HG03039 (cell line): ENCODE data around the gene TP73.

Source experiments
- ATAC-seq: cut with Tn5 transposase; IDR thresholded peaks from one replicate; pipeline ENCODE4 v1.9.1; 2021; ENCODE audit warnings: mild to moderate bottlenecking, moderate library complexity; ENCODE audit not compliant: unreplicated experiment

TP73 gene

DNA sequence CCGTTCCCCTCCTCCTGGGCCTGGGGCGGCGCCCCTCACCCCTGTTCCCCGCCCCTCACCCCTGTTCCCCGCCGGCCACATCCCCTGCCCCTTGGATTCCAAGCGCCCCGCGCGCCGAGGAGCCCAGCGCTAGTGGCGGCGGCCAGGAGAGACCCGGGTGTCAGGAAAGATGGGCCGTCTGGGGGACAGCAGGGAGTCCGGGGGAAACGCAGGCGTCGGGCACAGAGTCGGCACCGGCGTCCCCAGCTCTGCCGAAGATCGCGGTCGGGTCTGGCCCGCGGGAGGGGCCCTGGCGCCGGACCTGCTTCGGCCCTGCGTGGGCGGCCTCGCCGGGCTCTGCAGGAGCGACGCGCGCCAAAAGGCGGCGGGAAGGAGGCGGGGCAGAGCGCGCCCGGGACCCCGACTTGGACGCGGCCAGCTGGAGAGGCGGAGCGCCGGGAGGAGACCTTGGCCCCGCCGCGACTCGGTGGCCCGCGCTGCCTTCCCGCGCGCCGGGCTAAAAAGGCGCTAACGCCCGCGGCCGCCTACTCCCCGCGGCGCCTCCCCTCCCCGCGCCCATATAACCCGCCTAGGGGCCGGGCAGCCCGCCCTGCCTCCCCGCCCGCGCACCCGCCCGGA lies at the start of gene TP73:
Gene TP73 (plus strand): TSS at position 587 of the 618 bp plus-strand sequence. CDS start 29,850 bp downstream, outside the sequence.
- ATAC-seq, result no peak

DNA sequence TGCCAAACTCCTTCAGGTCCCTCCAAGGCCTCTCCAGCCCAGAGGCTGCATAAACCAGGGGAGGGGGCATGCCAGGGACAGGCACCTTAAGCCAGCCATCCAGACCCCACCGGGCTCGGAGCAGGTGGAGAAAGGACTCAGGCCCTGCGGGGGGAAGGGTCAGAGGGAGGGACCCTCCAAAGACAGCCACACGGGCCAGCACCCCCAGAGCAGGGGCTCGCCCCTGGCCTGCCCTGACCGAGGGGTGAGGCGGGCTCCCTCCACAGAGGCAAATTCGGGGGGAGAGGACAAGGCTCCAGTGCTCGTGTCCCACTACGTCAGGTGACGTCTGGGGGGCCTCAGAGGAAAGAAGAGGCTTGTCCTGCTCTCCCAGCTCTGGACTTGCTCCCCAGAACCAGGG lies 49.2 kb upstream of the TP73 start:
- no peak for ATAC-seq

DNA sequence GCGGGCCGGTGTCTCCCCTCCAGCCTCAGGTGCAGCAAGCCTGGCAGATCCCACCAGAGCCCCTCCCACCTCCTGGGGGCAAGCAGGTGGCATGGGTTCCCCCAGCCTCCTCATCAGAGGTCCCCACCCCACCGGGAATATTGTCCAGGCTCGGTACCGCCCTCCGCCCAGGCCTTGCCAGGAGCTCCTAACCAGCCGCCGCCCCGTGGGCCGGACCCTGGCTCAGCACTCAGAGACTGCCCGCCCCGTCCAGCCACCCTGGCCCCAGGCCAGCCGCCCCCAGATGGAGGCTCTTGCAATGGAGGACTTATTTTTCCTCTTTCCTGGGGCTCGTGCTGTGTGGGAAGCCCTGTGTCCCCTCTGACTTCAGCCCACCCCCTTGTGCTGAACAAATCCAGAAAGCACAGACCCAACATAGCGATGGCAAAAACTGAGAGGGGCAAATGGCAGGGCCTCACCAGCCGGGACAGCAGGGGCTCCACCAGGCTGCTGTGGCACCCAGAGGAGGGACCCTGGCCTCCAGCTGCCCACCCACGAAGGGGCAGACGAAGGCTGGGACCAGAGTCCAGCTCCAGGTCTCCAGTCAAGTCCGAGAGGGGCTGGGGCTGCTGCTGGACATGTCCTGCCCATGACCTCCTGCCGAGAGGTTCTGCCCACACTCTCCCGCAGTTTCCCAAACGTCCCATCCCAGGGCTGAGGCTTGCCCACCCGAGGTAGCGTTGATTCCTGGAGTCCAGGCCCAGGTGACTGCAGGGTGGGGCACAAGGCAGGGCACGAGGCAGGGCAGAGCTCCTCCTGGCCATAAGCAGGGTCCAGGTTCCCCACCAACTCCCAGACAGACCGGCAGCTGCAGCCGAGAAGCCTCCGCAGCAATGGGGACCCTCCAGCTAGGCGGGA lies 48.5 kb upstream of the TP73 start:
- ATAC-seq, result no peak

DNA sequence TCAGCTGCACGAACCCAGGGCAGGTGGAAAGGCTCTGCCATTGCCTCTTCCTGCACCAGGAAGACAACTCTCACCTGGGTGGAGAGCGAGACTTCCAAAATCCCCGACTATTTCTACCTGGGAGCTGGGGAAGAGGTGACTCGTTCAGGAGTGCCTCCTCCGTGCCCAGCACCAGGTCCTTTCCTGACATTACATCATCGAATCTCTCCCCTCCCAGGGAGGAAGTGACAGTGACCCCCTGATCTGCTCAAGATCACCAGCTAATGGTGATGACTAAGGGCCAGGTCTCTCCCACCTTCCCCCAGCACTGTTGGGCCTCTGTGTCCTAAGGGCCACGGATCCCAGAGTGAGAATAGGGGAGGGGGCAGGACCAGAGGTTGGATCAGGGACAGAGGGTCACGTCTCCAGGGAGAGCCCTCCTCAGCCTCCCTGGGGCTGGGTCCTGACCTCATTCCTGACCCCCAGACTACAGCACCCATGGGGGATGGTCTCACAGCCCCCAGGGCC lies 47.8 kb upstream of the TP73 start:
- ATAC-seq, result no peak

DNA sequence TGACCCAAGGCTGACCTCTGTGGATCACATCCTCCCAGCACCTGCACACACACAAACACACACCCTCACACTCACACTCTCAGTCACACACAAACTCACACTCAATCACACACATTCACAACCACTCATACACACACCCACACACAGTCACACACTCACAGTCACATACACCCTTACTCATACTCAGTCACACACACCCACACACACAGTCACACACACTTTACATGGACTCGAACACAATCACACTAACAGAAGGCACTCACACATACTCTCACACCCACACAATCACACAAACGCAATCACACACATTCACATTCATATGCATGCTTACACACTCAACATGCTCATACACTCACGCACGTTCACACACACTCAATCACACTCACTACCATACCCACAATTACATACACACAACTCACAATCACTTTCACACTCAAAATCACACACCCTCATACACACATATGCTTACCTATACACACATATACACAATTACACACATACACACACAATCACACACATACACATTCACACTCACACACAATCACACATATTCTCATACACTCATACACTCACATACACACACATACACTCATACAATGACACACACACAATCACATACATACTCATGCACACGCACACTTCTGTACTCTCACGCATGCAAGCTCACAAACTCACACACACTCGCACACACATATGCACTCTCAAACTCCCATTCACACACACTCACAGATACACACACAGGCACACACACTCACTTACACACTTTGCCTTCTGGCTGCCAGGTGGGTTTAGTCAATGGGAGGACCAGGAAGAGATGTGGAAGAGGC lies 47.1 kb upstream of the TP73 start:
- ATAC-seq, result no peak

DNA sequence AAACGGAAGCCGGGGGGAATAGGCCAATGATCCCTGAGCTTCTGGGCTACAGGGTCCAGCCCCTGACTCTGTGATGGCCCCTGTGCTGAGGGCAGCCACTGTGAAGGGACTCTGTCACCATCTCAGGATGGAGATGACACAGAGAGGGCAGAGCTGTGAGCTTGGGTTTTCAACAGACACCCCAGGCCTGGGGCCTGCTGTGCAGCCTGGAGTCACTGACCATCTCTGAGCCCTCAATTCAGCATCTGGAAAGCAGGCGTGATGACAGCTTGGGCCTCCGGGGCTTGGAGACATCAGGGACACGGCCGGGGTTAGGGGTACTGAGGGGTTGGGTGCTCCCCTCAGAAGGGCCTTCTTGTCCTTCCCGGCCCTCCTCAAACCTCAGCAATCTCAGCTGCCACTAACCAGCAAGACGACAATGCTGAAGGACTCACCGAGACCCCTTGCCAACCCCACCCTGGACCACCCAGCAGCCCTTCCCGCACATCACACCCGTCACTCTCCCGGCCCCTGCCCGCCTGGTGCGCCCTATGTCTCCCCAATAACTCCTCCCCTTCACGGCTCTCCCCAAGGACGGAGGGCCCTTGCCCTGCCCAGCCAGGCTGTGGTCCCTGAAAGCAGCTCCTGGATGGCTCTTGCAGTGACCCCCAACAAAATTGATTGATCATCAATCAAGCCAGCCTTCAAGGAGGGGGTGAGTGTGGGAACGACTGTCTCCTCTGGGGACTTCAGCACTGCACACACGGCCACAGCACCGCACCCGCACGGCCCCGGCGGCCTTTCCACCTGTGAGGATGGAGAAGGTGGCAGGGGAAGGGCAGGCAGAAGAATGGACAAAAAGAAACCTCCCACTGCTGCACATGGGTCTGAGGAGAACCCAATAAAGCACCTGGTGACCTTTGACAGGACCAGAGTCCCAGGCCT lies 45.3 kb upstream of the TP73 start:
- no peak for ATAC-seq

DNA sequence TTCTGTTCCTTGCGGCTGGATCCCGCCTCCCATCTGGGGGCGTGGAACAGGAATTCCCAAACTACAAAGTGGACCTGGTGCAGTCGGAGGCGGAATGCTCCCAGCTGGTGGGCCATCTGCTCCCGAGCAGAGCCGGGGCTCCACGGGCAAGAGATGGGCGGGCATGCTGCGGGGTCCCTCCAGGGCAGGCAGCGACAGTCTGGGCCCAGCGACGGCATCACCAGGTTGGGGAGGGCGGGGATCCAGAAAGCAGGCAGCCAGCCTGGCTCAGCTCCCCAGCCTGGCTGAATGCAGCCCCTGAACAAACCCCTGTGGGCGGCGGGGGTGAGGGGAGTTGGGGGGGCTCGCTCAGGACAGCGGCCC lies 44.6 kb upstream of the TP73 start:
- no peak for ATAC-seq

DNA sequence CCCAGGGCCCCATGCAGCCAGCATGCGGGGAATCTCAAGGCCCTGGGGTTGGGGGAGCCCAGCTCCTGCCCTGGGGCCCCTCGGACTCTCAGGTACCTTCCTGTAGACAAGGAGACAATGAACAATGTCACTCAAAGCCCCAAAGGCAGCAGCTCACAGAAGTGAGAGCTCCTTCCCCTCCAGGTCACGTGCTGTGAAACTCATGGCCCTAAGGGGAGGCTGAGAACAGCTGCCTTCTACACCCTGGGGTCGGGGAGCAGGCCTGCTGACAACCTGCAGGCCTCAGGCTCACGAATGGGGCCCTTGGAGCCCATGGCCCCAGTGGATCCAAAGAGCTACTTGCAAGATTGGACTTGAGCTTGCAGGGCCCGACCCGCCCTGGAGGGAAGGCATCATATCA lies 44.2 kb upstream of the TP73 start:
- ATAC-seq, result no peak

DNA sequence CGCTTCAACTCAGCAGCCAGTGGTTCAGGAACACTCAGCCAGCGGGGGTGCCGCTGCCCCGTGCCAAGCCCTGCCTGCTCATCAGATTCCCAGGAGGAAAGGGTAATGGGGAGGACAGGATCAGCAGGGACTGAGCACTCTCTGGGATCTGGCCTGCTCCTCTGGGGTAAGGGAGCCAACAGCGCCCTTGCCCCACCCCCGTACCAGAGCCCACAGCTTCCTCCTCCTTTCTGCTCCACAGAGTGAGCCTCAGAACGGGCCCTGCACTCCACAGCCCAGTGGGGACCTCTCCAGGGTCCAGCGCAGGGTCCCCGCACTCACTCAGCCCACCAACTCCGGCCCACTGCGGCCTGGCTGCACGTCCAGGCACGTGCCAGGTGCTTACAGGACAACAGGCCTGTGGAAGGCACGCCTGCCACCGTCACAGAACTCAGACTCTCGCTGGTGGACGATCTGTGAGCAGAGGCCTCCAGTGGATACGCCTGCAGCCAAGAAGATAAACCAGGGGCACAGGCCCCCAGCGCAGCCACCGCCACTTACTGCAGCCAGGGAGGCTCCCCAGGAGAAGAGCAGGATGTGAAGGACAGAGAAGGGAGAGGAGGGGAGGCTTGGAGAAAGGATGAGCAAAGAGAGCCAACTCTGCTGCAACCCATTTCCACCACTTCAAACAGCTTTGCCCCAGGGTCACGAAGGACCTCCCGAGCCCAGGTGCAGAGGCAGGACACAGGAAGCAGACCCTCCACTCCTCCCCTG lies 43.1 kb upstream of the TP73 start:
- no peak for ATAC-seq

DNA sequence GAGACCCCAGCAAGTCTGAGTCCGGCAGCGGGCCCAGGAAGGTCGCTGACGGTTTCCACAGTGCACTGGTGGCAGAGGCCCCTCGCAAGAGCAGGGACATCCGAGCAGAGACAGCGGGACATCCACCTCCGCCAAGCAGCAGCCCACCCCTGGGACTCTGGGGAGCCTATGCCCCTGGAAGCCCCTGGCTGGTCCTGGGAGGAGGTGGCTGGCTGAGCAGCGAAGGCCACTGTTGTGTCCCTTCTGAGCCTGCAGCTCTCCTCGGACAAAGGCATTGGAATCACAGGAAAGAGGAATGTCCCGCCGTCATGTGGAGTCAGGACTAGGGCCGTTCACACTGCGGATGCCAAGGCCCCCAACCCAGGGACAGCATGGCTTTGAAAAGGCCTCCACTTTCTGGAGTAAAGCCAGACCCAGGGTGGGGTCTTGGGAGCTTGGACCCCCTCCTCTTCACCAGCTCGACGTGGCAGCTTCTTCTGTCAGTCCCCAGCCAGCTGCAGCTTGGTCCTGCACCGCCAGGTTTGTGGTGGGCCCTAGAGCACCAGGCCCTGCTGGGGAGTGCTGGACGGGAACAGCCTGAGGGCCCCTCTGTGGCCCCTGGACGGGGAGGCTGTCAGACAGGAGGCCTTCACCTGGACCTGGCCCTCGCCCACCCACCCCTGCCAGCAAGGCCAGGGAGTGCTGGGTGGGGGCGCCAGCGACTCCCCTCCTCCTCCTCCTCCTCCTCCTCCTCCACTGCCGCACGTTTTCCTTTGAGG lies 42.4 kb upstream of the TP73 start:
- ATAC-seq, result no peak

DNA sequence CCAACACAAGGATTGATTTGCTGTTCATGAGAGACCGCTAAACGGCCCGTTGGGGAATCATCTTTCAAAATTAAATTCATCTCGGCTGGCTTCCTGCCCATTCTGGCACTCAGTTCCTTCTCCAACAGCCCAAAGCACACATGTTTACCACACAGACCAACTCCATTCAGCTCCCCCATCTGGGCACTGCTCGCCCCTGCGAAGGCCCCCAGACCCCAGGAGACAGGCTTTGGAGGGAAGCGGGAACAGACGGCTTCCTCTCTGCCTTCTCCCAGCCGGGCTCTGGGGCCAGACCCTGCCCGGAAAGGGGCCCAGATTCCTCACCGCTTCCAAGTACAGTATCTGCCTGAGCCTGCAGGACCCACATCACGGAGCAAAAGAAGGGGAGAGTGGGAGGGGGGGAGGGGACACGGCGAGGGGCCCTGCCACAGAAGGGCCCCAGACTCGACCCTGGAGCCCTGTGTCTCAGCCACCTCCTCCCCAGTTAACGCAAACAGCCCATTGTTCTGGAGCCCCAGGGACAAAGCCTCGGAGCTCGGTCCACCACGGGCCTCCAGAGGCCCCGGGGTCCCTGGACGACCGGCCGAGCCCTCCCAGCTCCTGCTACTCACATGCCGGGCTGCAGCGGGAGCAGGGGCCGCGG lies 41.7 kb upstream of the TP73 start:
- ATAC-seq, result no peak

DNA sequence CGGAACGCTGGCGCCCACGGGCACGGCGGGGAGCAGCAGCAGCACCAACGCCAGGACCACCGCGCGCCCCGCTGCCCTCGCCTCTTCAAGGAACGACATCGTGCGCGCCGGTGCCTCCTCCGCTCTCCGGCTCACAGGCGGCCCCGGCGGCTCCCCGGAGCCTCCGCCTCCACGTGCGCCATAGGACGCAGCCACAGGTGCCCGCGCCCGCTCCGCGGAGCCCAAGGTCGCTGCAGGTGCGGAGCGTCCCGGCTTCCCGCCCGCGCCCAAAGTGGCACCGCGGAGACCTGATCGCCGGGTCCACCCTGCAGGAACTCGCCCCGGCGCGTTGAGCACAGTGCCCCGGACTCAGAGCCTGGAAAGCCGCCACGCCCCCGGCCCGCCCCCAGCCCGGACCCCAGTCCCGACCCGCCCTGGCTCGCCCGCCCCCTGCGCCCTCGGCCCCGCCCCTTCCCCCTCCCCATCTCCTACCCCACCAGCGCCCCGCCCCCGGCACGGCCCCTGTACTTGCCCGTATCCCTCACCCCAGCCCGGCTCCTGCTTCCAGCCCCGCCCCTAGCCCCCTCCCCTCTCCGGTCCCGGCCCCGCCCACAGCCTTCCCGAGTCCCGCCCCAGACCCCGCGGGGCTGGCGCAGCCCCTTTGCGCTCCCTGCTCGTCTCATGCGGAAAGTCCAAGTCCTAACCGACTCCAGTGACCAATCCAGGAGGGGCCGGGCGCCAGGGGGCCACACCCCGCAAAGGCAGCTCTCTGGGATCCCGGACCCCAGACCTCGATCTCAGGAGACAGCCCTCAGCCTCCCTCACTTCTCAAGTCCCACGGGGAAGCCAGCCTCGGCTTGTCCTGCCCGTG lies 40.9 kb upstream of the TP73 start, which contains the start of gene MEGF6:
Gene MEGF6 (minus strand): TSS at position 339 of the 850 bp plus-strand sequence. CDS start 240 bp downstream, at position 99.
- no peak for ATAC-seq

DNA sequence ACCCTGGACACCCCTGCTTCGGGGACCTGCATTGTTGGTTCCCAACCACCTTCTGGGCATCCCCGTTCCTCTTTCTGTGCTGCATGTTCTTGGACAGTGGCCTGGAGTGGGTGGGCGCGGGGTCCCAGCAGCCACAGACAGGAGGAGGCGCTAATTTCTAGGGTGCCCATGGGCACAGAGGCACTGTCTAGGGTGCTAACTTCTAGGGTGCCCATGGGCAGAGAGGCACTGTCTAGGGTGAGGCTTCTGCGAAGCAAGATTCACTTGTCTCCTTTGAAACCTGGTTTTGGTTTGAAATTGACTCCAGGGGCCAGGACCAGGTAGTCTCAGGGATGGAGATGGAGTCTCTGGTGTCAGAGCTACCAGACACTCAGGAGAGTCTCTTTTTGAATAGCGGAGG lies 40.2 kb upstream of the TP73 start:
- no peak for ATAC-seq

DNA sequence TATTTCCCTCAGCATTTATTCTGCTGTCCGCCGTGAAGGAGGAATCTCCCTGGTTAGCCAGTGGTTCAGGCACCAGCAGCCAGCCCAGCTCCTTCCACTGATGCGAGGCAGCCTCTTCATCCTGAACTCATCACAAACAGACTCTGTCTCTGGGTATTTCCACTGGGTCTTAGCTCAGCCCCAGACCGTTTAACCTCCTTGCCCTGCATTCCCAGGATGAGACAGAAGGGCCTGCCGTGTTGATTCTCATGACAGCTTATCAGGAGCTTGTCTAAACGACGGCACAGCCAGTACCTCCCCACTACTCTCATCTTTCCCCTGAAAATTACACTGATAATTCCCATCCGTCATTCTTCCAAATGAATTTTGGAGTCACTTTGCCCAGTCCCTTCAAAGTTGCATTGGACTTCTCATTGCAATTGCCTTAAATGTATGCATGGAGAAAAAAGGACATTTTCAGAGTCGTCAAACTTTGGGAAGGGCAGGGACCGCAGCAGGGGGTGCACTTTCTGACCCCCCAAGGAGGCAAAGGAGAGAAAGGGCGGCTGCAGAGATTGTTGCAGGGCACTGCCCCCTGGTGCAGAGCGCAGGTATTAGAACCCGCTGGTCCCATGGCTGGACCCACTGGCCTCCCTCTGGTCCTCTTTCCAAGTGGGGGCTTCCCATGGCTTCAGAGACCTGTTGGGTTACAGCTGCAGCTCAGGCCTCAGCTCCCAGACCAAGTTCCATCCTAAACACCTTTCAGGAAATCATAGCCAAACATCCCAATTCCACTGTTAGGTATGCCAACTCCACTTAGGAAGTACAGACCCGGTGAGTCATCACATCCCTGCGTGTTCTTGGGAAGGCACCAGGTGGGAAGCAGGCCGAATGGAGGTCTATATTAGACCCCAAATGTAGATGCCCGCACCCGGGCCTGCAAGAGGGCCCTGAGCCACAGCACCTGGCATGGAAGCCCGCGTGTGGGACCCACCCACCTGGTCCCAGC lies 37.3 kb upstream of the TP73 start:
- no peak for ATAC-seq

DNA sequence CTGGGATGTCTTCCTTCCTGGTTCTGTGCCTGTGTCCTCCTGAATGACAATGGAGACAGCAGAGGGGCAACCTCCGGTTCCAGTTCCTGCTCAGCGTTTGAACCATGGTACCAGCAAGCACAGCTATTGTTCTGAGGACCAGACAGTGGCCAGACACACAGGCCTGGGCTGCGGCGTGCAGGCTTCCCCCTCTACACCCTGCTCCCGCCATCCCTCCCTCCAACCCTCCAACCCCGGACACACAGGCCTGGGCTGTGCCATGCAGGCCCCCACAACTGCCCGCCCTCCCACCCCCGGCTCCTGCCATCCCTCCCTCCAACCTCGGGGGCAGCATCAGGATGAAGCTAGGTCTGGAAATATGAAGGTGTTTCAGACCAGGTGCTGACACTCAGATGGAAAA lies 35.5 kb upstream of the TP73 start:
- no peak for ATAC-seq

DNA sequence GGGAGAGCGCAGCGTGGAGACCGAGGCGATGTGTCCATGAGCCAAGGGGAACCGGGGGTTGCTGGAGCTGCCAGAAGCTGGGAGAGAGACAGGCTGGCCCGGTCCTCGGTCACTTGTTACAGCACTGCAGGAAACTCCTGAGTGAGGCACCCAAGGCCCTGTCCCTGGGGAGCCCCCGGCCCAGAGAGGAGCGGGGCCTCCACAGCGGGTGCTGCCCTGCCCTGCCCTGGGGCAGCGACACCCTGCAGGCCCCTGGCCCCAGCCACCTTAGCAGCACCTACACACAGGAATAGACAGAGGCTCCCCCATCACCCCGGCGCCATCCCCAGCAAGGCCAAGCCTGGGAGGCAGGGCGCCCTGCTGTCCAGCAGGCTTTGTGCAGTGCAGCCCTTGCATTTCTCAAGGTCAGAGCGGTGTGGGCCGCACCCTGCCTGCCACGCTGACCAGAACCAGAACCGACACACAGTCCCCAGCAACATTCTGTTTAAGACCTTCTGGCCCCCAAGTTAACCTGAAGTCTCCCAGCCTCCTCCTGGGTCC lies 34.4 kb upstream of the TP73 start:
- no peak for ATAC-seq
